Chondrocyte (in vitro differentiated cells): ENCODE results near the gene ERGIC1. TPM values are rescaled to one million over a fixed set of nuclear protein-coding genes. Genes with fewer than 3 reads are reported as not detected.
A peak's percentile ranks its signal among the peaks of the same experiment; 100 is the strongest.
"Not testable (repeated sequence)": the region's sequence is repeated elsewhere in the genome, so short reads cannot be mapped to it uniquely, and the experiment has no call there.

ENCODE experiments used
- DNase-seq: peaks from one replicate; pipeline ENCODE4 v3.0.0; 2021; ENCODE audit warnings: mixed read lengths, low spot score
- H3K27ac Mint-ChIP-seq: one replicate; pipeline ENCODE4 v1.8.0; 2021; ENCODE audit warnings: mild to moderate bottlenecking, moderate library complexity, mixed read lengths; ENCODE audit not compliant: unreplicated experiment
- H3K27me3 Mint-ChIP-seq: 2 replicates; pipeline ENCODE4 v1.8.0; 2021; ENCODE audit warnings: low read depth, mixed read lengths
- H3K36me3 Mint-ChIP-seq: 2 replicates; pipeline ENCODE4 v1.8.0; 2021; ENCODE audit warnings: low read depth, mixed read lengths
- H3K4me1 Mint-ChIP-seq: 2 replicates; pipeline ENCODE4 v1.8.0; 2021; ENCODE audit warnings: low read depth, mild to moderate bottlenecking, mixed read lengths
- H3K4me3 Mint-ChIP-seq: one replicate; pipeline ENCODE4 v1.8.0; 2021; ENCODE audit warnings: mild to moderate bottlenecking, moderate library complexity, mixed read lengths; ENCODE audit not compliant: unreplicated experiment
- H3K9me3 Mint-ChIP-seq: 2 replicates; pipeline ENCODE4 v1.8.0; 2021; ENCODE audit warnings: low read depth, mixed read lengths
- total RNA-seq: library from RNA; stranded (reverse); gene quantifications from 3 replicates; pipeline ENCODE4 v1.2.1, GENCODE V29; 2021
- TF ChIP-seq, protein P1 (sequence below): fragments of 200-600 bp; sonication (generic); IDR thresholded peaks from 2 replicates; pipeline ENCODE4 v1.5.0; 2021; ENCODE audit warnings: antibody characterized with exemption, mild to moderate bottlenecking, moderate library complexity

Gene ERGIC1
- total RNA-seq, 1 donor from 2014 or later = 141 TPM

DNA sequence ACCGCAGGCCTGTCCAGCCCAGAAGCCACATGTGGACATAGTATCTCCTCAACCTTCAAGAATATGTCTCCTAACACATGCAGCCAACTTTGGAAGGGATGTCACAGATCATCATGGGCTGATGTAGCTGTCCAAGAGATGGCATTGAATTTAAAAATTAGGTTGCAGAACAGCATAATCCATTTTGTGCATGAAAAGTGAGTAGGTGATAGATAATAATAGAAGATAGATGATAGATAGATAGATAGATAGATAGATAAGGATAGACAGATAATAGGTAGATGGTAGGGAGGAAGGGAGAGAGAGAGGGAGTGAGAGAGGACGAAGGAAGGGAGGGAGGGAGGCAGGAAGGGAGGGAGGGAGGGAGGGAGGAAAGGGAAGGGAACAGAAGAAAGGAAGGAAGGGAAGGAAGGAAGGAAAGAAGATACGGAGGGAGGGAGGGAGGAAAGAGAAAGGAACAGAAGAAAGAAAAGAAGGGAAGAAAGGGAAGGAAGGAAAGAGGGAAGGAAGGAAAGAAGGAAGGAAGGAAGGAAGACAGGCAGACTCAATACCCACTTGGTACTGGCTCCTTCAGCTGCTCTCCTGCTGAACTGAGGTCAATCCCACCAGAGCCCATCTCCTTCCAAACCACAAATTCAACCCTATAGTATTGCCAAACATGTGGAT lies 28.9 kb upstream of the ERGIC1 start:
- Mint-ChIP-seq H3K36me3 (no peaks in the 10 kb centered on the region), H3K4me3 (no peak overlapping the region), H3K9me3 (peaks cover 4% of the 10 kb centered on the region), H3K27me3 (no peaks in the 10 kb centered on the region), H3K4me1 (peaks cover 37% of the 10 kb centered on the region), H3K27ac (no peak overlapping the region)
- TF ChIP-seq, protein P1, sequence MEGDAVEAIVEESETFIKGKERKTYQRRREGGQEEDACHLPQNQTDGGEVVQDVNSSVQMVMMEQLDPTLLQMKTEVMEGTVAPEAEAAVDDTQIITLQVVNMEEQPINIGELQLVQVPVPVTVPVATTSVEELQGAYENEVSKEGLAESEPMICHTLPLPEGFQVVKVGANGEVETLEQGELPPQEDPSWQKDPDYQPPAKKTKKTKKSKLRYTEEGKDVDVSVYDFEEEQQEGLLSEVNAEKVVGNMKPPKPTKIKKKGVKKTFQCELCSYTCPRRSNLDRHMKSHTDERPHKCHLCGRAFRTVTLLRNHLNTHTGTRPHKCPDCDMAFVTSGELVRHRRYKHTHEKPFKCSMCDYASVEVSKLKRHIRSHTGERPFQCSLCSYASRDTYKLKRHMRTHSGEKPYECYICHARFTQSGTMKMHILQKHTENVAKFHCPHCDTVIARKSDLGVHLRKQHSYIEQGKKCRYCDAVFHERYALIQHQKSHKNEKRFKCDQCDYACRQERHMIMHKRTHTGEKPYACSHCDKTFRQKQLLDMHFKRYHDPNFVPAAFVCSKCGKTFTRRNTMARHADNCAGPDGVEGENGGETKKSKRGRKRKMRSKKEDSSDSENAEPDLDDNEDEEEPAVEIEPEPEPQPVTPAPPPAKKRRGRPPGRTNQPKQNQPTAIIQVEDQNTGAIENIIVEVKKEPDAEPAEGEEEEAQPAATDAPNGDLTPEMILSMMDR = no peak
- no peak for DNase-seq

DNA sequence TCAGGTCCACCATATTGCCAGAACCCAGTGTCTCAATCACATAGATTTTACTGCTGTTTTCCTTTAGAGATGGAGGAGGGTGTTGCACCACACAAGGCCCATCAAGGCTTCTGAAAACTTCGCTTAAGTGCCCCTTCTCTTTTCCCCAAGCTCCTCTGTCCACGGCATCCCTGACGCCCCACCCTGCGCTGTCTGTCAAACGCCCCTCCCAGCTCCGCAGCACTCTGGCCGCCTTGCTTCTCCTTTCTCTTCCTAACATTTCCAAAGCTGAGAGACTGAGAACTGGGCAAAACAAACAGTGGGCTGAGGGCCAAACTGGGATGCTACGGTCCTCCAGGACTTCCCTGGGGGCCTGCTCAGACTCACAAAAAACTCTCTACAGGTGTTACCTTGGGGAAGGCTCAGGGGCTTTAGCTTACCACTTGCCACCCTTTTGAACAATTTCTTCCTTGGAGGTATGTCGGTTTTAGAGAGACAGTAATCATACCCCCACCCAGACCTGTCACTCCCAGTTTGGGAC lies 28.3 kb upstream of the ERGIC1 start:
- TF ChIP-seq, protein P1 = no peak

DNA sequence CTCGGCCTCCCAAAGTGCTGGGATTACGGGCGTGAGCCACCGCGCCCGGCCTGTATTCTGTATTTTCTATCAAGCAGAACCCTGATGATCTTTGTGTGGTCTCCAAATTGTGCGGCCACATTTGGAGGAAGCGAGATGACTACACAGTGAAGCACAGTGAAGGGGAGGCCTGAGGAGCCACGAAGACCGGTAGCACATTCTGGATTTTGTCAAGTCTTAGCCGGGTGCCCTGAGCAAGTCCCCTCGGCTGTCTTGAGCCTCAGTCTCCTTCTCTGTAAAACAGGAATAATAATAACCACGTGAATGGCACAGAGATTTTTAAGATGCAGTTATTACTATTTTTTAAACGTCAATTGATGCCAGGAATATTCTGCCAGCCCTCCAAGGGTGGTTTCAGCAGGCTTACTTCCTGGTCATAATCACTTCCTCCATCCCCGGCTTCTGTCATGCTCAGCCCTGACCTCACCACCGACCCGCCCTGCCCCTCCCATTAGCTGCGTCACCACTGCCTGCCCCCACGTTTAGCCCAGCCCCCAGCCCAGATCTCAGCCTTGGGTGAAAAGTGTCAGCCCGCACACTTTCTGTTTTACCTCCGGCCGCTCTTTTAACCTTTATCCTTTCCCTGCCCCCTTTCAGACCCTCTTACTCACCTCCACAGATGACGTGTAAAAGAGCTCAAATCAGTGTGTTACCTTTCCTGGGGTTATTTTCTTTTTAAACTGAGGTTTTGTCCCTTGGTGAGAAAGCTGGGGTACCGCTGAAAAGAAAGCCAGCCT lies 27.0 kb upstream of the ERGIC1 start:
- Mint-ChIP-seq H3K27me3 (no peaks in the 10 kb centered on the region), H3K4me3 (peak overlapping the region; percentile 39), H3K27ac (peak overlapping the region; percentile 80)

More for the DNA sequence above, 28.3 kb upstream of the ERGIC1 start:
- Mint-ChIP-seq H3K36me3 (no peaks in the 10 kb centered on the region), H3K4me1 (peaks cover 30% of the 10 kb centered on the region), H3K9me3 (peaks cover 4% of the 10 kb centered on the region), H3K27ac (no peak overlapping the region), H3K4me3 (no peak overlapping the region), H3K27me3 (no peaks in the 10 kb centered on the region)
- DNase-seq = no peak

DNA sequence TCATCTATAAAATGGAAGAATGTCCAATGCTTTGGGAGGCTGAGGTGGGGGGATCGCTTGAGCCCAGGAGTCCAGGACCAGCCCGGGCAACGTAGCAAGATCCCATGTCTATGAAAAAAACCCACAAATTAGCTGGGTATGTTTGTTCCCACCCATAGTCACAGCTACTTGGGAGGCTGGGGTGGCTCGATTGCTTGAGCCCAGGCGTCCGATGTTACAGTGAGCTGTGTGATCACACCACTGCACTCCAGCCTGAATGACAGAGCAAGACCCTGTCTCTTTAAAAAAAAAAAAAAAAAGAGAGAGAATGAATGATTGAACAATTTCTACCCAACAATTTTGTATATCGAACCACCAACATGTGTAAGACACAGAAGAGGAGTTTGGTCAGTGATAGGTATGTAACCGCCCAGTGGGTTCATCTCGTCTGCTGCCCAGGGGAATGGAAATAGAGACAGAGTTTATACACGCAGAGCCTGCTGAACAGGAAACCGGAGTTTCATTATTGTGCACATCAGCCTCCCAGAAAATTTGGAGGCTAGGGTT lies 26.2 kb upstream of the ERGIC1 start:
- DNase-seq = no peak
- Mint-ChIP-seq H3K9me3 (peaks cover 4% of the 10 kb centered on the region), H3K4me1 (peaks cover 17% of the 10 kb centered on the region), H3K27me3 (no peaks in the 10 kb centered on the region), H3K4me3 (no peak overlapping the region), H3K36me3 (no peaks in the 10 kb centered on the region), H3K27ac (no peak overlapping the region)
- TF ChIP-seq, protein P1 = no peak

More for the DNA sequence above, 27.0 kb upstream of the ERGIC1 start:
- peaks cover 21% of the 10 kb centered on the region for H3K4me1 Mint-ChIP-seq
- peaks cover 4% of the 10 kb centered on the region for H3K9me3 Mint-ChIP-seq
- no peak for DNase-seq
- no peaks in the 10 kb centered on the region for H3K36me3 Mint-ChIP-seq
- TF ChIP-seq, protein P1 = no peak

DNA sequence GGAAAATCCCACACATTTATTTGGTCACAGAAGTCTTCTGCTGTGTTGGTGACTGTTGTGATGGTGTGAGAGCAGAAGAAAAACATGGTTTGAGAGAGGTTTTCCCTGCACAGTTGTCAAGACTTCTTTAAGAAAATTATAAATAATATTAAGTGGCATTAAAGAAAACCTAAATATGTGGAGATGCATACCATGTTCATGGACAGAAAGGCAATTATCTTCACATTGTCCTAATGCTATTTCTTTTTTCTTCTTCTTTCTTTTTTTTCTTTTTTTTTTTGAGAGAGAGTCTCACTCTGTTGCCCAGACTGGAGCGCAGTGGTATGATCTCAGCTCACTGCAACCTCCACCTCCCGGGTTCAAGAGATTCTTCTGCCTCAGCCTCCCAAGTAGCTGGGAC lies 24.3 kb upstream of the ERGIC1 start:
- H3K27me3 Mint-ChIP-seq = no peaks in the 10 kb centered on the region
- H3K27ac Mint-ChIP-seq = no peak overlapping the region
- no peak overlapping the region for H3K4me3 Mint-ChIP-seq
- no peaks in the 10 kb centered on the region for H3K36me3 Mint-ChIP-seq
- no peak for DNase-seq
- H3K9me3 Mint-ChIP-seq = peaks cover 4% of the 10 kb centered on the region
- TF ChIP-seq, protein P1 = no peak
- peaks cover 17% of the 10 kb centered on the region for H3K4me1 Mint-ChIP-seq

DNA sequence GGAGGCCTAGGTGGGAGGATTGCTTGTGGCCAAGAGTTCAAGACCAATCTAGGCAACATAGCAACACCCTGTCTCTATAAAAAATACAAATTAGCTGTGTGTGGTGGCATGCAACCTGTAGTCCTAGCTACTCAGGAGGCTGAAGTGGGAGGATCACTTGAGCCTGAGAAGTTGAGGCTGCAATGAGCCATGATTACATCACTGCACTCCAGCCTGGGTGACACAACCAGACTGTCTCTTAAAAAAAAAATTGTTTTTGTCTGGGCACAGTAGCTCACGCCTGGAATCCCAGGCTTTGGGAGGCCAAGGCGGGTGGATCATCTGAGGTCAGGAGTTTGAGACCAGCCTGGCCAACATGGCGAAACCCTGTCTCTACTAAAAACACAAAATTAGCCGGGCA lies 23.1 kb upstream of the ERGIC1 start:
- not testable (repeated sequence) for DNase-seq, H3K27ac Mint-ChIP-seq, H3K9me3 Mint-ChIP-seq, H3K27me3 Mint-ChIP-seq, H3K36me3 Mint-ChIP-seq, H3K4me3 Mint-ChIP-seq
- peaks cover 14% of the 10 kb centered on the region for H3K4me1 Mint-ChIP-seq
